ENCODE measurements around the gene CC2D1B.

CC2D1B gene, protein sequence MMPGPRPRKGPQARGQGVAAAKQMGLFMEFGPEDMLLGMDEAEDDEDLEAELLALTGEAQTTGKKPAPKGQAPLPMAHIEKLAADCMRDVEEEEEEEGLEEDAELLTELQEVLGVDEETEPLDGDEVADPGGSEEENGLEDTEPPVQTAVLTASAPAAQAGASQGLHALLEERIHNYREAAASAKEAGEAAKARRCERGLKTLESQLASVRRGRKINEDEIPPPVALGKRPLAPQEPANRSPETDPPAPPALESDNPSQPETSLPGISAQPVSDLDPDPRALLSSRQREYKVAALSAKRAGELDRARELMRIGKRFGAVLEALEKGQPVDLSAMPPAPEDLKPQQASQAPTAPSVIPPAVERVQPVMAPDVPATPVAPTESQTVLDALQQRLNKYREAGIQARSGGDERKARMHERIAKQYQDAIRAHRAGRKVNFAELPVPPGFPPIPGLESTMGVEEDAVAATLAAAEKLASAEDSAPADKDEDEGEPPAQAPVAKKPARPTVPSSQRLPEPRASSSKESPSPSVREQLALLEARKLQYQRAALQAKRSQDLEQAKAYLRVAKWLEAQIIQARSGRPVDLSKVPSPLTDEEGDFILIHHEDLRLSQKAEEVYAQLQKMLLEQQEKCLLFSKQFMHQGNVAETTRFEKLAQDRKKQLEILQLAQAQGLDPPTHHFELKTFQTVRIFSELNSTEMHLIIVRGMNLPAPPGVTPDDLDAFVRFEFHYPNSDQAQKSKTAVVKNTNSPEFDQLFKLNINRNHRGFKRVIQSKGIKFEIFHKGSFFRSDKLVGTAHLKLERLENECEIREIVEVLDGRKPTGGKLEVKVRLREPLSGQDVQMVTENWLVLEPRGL

DNA sequence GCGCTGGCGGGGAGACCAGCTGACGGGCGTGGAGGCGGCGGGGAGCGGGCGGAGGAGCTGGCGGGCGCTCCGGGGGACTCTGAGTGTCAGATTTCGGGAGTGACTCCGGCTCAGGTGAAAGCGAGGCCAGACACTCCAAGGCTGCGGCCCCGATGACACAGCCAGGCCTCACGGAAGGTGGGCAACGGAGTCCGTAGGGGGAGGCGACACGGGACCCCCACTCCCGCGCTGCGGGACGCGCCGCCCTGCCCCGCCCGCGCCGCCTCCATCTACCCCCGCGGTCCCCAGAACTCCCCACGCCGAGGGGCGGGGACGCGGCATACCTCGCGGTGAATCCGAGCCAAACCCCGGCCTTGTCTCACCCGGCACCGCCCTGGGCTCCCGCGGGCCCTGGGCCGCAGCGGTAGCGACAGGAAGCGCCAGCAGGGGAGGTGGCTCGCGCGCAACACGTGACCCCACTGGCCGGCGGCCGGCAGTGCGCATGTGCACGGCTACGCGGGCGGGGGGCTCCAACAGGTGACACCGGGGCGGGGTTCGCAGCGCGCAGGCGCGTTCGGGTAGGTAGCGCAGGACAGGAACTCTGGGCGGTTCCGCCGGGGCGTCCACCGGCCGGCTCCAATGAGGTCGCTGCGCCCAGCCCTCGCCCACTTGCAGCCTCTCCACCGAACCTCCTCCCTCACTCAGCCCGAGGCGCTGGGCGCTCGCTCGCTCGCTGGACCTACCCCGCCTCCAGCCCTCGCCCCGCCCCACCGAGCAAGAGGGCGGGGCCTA is at the start of gene CC2D1B:
Gene CC2D1B, minus strand, starts transcription at position 460 of the 771 bp plus-strand sequence. CDS start 1,585 bp downstream, outside the sequence.
- Histone ChIP-seq H3K4me1 (peaks cover 16% of the 10 kb centered on the region), H3K36me3 (replicated peaks) (peaks cover 24% of the 10 kb centered on the region), H3K9me3 (no peaks in the 10 kb centered on the region), H3K27me3 (ENCODE audit: low read depth) (no peaks in the 10 kb centered on the region), H3K4me3 (peak within 1 kb of the TSS; percentile 78)
- DNase-seq (ENCODE audit: low spot score in 2 of 2): peak; percentile 97 to 100
- in situ Hi-C loops (cut with MboI; ENCODE audit: low sequenced_read_pairs): no loop called here

DNA sequence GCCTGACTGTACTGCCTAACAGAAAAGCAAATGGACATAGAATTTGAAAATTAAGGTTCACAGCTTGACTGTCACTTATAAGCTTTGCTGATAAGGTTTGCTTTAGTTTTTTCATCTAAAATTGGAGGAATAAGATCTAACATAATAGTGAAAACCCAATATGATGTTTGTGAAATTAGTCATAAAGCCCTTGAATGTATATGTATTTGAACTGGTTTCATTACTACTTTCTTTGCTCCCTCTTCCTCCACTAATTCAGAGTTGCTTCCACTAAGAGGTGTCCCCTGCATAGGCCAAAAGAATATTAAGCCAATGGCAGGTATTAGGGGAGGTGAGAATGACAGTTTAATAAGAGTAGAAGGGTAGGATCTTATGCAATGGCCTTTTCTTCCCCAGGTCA is 48.9 kb upstream of the CC2D1B start:
- in situ Hi-C loops (cut with MboI; ENCODE audit: low sequenced_read_pairs): loop anchor here (25.0 kb wide), 1 partner anchor 272 kb away; the partner anchor contains the start of gene COA7
- Histone ChIP-seq H3K27me3 (ENCODE audit: low read depth) (no peaks in the 10 kb centered on the region), H3K4me1 (no peaks in the 10 kb centered on the region), H3K4me3 (no peak overlapping the region), H3K9me3 (peaks cover 2% of the 10 kb centered on the region; the same call in 1 of the 2 replicates), H3K36me3 (replicated peaks) (peaks cover 81% of the 10 kb centered on the region)
- DNase-seq (ENCODE audit: low spot score in 2 of 2): no peak

DNA sequence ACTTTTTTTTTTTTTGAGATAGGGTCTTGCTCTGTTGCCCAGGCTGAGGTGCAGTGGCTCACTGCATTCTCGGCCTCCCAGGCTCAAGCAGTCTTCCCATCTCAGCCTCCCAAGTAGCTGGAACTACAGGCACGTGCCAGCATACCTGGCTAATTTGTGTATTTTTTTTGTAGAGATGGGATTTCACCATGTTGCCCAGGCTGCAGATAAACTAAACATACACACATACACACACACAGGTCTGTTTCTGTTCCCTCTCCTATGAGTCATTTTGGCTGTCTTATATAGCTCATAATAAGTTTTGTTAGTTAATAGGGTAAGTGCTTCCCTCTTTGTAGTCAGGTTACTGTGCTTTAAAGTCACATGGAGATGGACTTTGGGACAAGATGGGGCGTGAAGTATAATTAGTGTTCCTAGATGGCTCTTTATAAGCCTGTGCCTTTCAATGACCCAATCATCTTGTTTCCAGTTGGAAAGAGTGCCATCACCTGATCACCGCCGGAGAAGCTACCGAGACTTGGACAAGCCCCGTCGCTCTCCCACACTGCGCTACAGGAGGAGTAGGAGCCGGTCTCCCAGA is 47.5 kb upstream of the CC2D1B start:
- Histone ChIP-seq H3K36me3 (replicated peaks) (peaks cover 85% of the 10 kb centered on the region), H3K4me3 (no peak overlapping the region), H3K9me3 (peaks cover 2% of the 10 kb centered on the region; the same call in 1 of the 2 replicates), H3K4me1 (no peaks in the 10 kb centered on the region), H3K27me3 (ENCODE audit: low read depth) (no peaks in the 10 kb centered on the region)
- no peak for DNase-seq (ENCODE audit: low spot score in 2 of 2)
- in situ Hi-C loops (cut with MboI; ENCODE audit: low sequenced_read_pairs): loop anchor here (25.0 kb wide), 1 partner anchor 274 kb away; the partner anchor contains the start of gene COA7

DNA sequence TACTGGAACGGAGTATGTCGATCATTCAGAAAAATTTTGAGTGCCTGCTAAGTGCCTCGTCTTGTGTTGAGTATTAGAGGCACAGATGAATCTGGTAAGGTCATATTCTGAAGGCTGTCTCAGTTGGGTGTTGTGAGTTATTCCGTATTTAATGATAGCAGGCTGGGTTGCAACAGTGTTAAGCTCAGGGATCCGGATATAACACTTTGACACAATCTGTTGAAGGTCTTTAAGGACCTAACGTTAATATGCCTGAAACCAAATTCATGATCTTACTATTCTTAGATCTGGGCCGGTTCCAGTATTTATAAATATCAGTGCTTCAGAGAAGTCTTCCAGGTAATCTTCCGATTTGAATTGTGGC is 39.0 kb upstream of the CC2D1B start:
- peak overlapping the region; percentile 70 for H3K4me3 ChIP-seq
- no peaks in the 10 kb centered on the region for H3K27me3 ChIP-seq (ENCODE audit: low read depth)
- in situ Hi-C loops (cut with MboI; ENCODE audit: low sequenced_read_pairs): loop anchor here (25.0 kb wide), 1 partner anchor 282 kb away; the partner anchor contains the start of gene COA7
- DNase-seq (ENCODE audit: low spot score in 2 of 2): no peak
- H3K36me3 ChIP-seq (replicated peaks): peaks cover 54% of the 10 kb centered on the region
- H3K4me1 ChIP-seq: peaks cover 9% of the 10 kb centered on the region
- no peaks in the 10 kb centered on the region for H3K9me3 ChIP-seq

DNA sequence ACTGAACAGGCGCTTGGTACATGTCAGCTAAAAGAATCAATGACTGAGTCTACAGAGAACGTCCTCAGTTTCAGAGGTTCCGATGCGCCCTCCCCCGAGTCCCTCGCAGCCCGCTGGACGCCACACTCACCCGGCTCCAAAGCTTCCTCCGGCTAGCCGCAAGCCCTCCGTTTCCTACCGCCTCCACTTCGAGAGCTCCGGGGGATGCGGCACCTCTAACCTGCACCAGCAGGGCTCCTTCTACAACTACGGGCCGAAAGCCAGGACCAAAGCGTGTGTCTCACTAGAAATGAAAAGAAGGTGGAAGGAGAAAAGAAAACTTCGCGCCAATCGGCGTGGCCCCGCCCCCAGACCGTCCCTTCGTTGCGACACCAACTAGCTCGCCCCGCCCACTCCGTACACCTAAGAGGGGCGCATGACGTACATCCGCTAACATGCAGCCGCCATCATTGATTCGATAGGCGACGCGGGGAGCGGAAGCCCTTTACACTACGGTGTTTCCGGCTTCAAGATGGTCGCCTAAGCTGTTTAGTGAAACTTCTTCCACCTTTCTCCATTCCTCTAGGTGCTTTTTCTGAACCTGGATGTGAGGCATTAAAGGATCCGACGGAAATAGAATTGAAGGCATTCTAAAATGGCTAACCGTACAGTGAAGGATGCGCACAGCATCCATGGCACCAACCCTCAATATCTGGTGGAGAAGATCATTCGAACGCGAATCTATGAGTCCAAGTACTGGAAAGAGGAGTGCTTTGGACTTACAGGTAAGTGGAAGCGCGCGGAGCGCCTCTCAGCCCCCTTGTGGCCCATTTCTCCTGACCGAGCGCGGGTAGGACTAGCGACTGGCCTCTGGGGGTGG is 38.3 kb upstream of the CC2D1B start, which contains the start of the genes ORC1 and PRPF38A:
Gene ORC1, minus strand, starts transcription at position 308 of the 859 bp plus-strand sequence. CDS start 2,200 bp downstream, outside the sequence.
Gene PRPF38A, plus strand, starts transcription at position 487 of the 859 bp plus-strand sequence. Its CDS starts 148 bp downstream, at position 635.
- Histone ChIP-seq H3K36me3 (replicated peaks) (peaks cover 53% of the 10 kb centered on the region), H3K4me1 (peaks cover 9% of the 10 kb centered on the region), H3K9me3 (no peaks in the 10 kb centered on the region), H3K27me3 (ENCODE audit: low read depth) (no peaks in the 10 kb centered on the region), H3K4me3 (peak within 1 kb of the TSS; percentile 70)
- in situ Hi-C loops (cut with MboI; ENCODE audit: low sequenced_read_pairs): loop anchor here (25.0 kb wide), 1 partner anchor 283 kb away; the partner anchor contains the start of gene COA7
- peak; percentile 99 for DNase-seq (ENCODE audit: low spot score in 2 of 2)

DNA sequence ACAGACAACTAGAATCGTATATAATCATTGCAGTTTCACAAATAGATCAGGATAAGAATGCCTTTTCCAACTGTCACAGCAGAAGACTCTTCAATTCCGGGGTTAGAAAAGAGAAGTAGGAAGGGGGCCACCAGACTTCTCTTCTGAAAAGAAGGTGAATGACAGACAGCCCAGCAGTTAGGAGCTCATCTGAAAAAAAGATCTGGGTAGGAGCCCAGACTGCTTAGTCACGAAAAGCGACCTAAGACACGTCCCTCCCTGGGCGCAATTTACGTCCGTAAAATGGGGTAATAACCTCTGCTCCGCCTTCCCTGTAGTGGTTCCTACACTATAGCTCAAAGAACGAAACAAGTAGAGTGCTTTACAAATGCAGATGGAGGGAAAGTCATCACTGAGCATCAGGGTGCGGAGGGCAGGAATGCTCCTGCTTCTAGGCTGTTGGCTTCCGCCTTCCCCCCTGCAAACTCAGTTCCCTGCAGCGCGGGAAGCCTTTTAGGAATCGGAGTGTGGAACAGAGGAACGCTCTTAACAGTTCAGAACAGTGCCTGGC is 37.6 kb upstream of the CC2D1B start:
- H3K4me3 ChIP-seq: peak overlapping the region; percentile 70
- DNase-seq (ENCODE audit: low spot score in 2 of 2): peak; percentile 68 to 74
- peaks cover 9% of the 10 kb centered on the region for H3K4me1 ChIP-seq
- in situ Hi-C loops (cut with MboI; ENCODE audit: low sequenced_read_pairs): loop anchor here (25.0 kb wide), 1 partner anchor 284 kb away; the partner anchor contains the start of gene COA7
- H3K9me3 ChIP-seq: no peaks in the 10 kb centered on the region
- H3K27me3 ChIP-seq (ENCODE audit: low read depth): no peaks in the 10 kb centered on the region
- peaks cover 52% of the 10 kb centered on the region for H3K36me3 ChIP-seq (replicated peaks)

DNA sequence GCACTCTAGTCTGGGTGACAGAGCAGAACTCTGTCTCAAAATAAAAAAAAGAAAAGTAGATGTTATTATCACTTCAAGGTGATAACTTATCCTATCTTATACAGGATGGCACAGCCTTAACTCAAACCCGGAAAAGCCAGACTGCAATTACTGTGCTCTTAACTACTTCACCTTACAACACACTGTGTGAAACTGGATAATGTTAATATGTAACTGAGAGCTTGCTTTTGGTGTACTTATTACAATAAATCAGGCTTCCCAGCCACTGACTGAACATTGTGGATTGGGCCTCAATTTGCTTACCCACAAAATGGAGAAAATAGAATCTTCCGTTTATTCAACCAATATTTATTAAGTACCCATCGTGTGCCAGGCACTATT is 36.8 kb upstream of the CC2D1B start:
- in situ Hi-C loops (cut with MboI; ENCODE audit: low sequenced_read_pairs): loop anchor here (25.0 kb wide), 1 partner anchor 284 kb away; the partner anchor contains the start of gene COA7
- H3K27me3 ChIP-seq (ENCODE audit: low read depth): no peaks in the 10 kb centered on the region
- peaks cover 9% of the 10 kb centered on the region for H3K4me1 ChIP-seq
- H3K4me3 ChIP-seq: peak overlapping the region; percentile 70
- H3K9me3 ChIP-seq: no peaks in the 10 kb centered on the region
- H3K36me3 ChIP-seq (replicated peaks): peaks cover 46% of the 10 kb centered on the region
- no peak for DNase-seq (ENCODE audit: low spot score in 2 of 2)

DNA sequence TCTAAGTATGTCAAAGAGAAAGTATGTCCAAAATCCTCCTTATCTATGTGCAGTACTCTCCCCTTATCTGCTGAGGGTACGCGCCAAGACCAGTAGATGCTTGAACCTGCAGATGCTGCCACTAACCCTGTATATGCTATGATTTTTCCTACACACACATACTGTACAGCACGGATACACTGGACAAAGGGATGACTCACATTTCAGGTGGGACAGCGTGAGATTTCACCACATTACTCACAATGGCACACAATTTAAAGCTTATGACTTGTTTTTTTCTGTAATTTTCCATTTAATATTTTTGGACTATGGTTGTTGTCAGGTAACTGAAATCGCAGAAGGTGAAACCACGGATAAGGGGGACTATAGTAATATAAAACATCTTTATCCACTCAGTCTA is 34.1 kb upstream of the CC2D1B start:
- in situ Hi-C loops (cut with MboI; ENCODE audit: low sequenced_read_pairs): loop anchor here (25.0 kb wide), 1 partner anchor 287 kb away; the partner anchor contains the start of gene COA7
- no peak for DNase-seq (ENCODE audit: low spot score in 2 of 2)
- Histone ChIP-seq H3K4me1 (peaks cover 9% of the 10 kb centered on the region), H3K27me3 (ENCODE audit: low read depth) (no peaks in the 10 kb centered on the region), H3K9me3 (no peaks in the 10 kb centered on the region), H3K4me3 (no peak overlapping the region), H3K36me3 (replicated peaks) (peaks cover 63% of the 10 kb centered on the region)

DNA sequence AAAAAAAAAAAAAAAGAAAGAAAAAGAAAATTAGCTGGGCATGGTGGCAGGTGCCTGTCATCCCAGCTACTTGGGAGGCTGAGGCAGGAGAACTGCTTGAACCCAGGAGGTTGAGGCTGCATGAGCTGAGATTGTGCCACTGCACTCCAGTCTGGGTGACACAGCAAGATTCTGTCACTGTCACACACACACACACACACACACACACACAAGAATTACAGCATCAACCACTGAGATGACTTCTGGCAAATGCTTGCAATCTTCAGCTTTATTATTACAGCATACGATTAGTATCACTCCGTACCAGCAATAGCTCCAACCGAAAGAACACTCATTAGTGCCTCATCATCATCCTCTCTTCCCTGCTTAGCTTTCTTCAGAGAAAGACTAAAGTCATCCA is 33.6 kb upstream of the CC2D1B start:
- Histone ChIP-seq H3K27me3 (ENCODE audit: low read depth) (no peaks in the 10 kb centered on the region), H3K36me3 (replicated peaks) (peaks cover 68% of the 10 kb centered on the region), H3K4me3 (no peak overlapping the region), H3K9me3 (no peaks in the 10 kb centered on the region), H3K4me1 (peaks cover 9% of the 10 kb centered on the region)
- no peak for DNase-seq (ENCODE audit: low spot score in 2 of 2)
- in situ Hi-C loops (cut with MboI; ENCODE audit: low sequenced_read_pairs): loop anchor here (25.0 kb wide), 1 partner anchor 288 kb away; the partner anchor contains the start of gene COA7

DNA sequence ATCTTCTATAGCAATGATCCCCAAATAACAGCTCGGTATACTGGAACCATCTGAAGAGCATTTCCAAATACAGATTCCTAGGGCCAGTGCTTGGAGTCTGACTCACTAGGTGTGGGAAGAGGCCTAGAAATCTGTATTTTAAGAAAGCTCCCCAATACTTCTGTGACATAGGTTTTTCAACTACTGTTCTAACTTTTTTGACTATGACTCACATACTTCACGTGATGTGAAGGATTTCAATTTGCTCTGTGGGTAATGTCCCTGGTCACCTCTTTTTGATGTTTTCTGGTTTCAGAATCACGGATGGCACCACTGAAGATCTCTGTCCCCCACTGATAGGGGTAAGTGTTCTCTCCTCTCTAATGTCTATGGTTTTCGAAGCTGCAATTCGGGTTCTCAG is 27.2 kb upstream of the CC2D1B start:
- H3K27me3 ChIP-seq (ENCODE audit: low read depth): no peaks in the 10 kb centered on the region
- no peaks in the 10 kb centered on the region for H3K9me3 ChIP-seq
- no peak for DNase-seq (ENCODE audit: low spot score in 2 of 2)
- H3K4me3 ChIP-seq: no peak overlapping the region
- peaks cover 84% of the 10 kb centered on the region for H3K36me3 ChIP-seq (replicated peaks)
- no peaks in the 10 kb centered on the region for H3K4me1 ChIP-seq
- in situ Hi-C loops (cut with MboI; ENCODE audit: low sequenced_read_pairs): no loop called here

DNA sequence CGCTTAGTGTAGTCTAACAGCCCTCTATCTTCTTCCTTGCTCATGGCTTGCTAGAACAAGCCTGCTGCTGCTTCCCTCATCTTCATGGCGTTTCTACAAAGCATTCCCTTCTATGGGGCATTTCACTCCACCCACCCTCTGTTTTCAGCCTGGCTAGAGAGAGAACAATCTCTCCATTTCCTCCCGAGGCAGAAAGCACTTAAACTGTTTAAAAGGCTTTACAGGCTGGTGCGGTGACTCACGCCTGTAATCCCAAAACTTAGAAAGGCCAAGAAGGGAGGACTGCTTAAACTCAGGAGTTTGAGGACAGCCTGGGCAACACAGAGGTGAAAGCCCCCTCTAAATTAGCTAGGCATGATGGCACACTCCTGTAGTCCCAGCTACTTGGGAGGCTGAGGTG is 20.5 kb upstream of the CC2D1B start:
- Histone ChIP-seq H3K4me3 (no peak overlapping the region), H3K4me1 (no peaks in the 10 kb centered on the region), H3K9me3 (no peaks in the 10 kb centered on the region), H3K36me3 (replicated peaks) (peaks cover 87% of the 10 kb centered on the region), H3K27me3 (ENCODE audit: low read depth) (no peaks in the 10 kb centered on the region)
- DNase-seq (ENCODE audit: low spot score in 2 of 2): no peak
- in situ Hi-C loops (cut with MboI; ENCODE audit: low sequenced_read_pairs): no loop called here

DNA sequence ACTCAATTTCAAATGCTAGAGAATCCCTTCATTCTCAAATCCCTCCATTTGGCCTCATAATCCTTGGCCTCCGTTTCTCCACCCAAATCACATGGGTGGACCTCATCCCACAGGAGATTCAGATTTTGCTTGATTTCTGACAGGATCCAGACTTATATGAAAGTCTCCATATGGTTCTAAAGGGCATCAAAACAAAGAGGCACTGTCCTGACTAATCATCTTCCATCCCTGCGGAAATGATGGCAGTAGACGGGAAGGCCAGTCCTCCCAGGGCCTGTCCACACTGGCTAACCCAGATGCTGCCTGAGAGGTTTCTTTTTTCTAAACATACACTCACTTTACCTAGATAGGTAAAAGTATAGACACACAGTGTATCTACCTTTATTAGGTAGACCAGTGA is 19.4 kb upstream of the CC2D1B start:
- in situ Hi-C loops (cut with MboI; ENCODE audit: low sequenced_read_pairs): no loop called here
- H3K36me3 ChIP-seq (replicated peaks): peaks cover 97% of the 10 kb centered on the region

More for the DNA sequence above, 19.4 kb upstream of the CC2D1B start:
- Histone ChIP-seq H3K27me3 (ENCODE audit: low read depth) (no peaks in the 10 kb centered on the region), H3K4me1 (no peaks in the 10 kb centered on the region), H3K4me3 (no peak overlapping the region), H3K9me3 (no peaks in the 10 kb centered on the region)
- DNase-seq (ENCODE audit: low spot score in 2 of 2): no peak
